Mesenchymal stem cell (in vitro differentiated cells and primary cell): ENCODE results near the gene ITK.

Source experiments
- DNase-seq: peaks from one replicate; pipeline ENCODE4 v3.0.0-alpha.2; 2013
- H2AFZ ChIP-seq: one replicate; pipeline ENCODE4 v1.6.1; 2013; ENCODE audit warnings: low read depth, mild to moderate bottlenecking, control low read depth, inconsistent platforms, low read length, moderate library complexity
- H2AK5ac ChIP-seq: 2 replicates; pipeline ENCODE4 v1.6.1; 2013; ENCODE audit warnings: low read length, moderate library complexity, mild to moderate bottlenecking, inconsistent platforms; ENCODE audit not compliant: severe bottlenecking
- H2BK120ac ChIP-seq: one replicate; pipeline ENCODE4 v1.6.1; 2013; ENCODE audit warnings: low read depth, mild to moderate bottlenecking, inconsistent platforms, low read length, moderate library complexity
- H2BK12ac ChIP-seq, 2 experiments: one replicate each; pipeline ENCODE4 v1.6.1; 2013; ENCODE audit warnings: inconsistent platforms in 2 of 2, low read length in 2 of 2, mild to moderate bottlenecking in 2 of 2, moderate library complexity in 2 of 2, control low read depth in 1 of 2
- H2BK15ac ChIP-seq: one replicate; pipeline ENCODE4 v1.6.1; 2013; ENCODE audit warnings: mild to moderate bottlenecking, low read depth, inconsistent platforms; ENCODE audit not compliant: poor library complexity, severe bottlenecking
- H2BK5ac ChIP-seq: 2 replicates; pipeline ENCODE4 v1.6.1; 2013; ENCODE audit warnings: low read depth, mild to moderate bottlenecking, low read length, control low read depth, inconsistent platforms; ENCODE audit not compliant: poor library complexity, severe bottlenecking
- H3K14ac ChIP-seq, 2 experiments: one replicate each; pipeline ENCODE4 v1.6.1; 2013; ENCODE audit warnings: inconsistent platforms in 2 of 2, low read length in 2 of 2, control low read depth in 1 of 2, mild to moderate bottlenecking in 1 of 2, moderate library complexity in 1 of 2
- H3K18ac ChIP-seq, 2 experiments: one replicate each; pipeline ENCODE4 v1.6.1; 2013; ENCODE audit warnings: inconsistent platforms in 2 of 2, low read length in 2 of 2, control low read depth in 1 of 2, low read depth in 1 of 2, mild to moderate bottlenecking in 1 of 2
- H3K23ac ChIP-seq, 2 experiments: one replicate each; pipeline ENCODE4 v1.6.1; 2013; ENCODE audit warnings: inconsistent platforms in 2 of 2, low read length in 2 of 2, mild to moderate bottlenecking in 2 of 2, moderate library complexity in 2 of 2, control low read depth in 1 of 2
- H3K27ac ChIP-seq: 2 replicates; pipeline ENCODE4 v1.5.1; 2013; ENCODE audit warnings: mild to moderate bottlenecking, moderate library complexity, low read length, control low read depth, inconsistent platforms; ENCODE audit not compliant: poor library complexity, severe bottlenecking
- H3K27me3 ChIP-seq, 2 experiments: 2 replicates each; pipeline versions ENCODE4 v1.6.1 to v1.7.0; 2013; ENCODE audit warnings: low read length in 2 of 2, mild to moderate bottlenecking in 2 of 2, moderate library complexity in 2 of 2, control low read depth in 1 of 2, inconsistent platforms in 1 of 2; ENCODE audit not compliant: control insufficient read depth in 1 of 2, insufficient read depth in 1 of 2
- H3K36me3 ChIP-seq, 2 experiments: 2 replicates each; pipeline versions ENCODE4 v1.6.1 to v1.7.0; 2013; ENCODE audit warnings: low read length in 2 of 2, control low read depth in 1 of 2, inconsistent platforms in 1 of 2, low read depth in 1 of 2, mild to moderate bottlenecking in 1 of 2; ENCODE audit not compliant: insufficient read depth in 2 of 2, control insufficient read depth in 1 of 2
- H3K4ac ChIP-seq, 2 experiments: one replicate each; pipeline ENCODE4 v1.6.1; 2013; ENCODE audit warnings: inconsistent platforms in 2 of 2, low read length in 2 of 2, mild to moderate bottlenecking in 2 of 2, moderate library complexity in 2 of 2, control low read depth in 1 of 2, low read depth in 1 of 2
- H3K4me1 ChIP-seq: 2 replicates; pipeline ENCODE4 v1.6.1; 2013; ENCODE audit warnings: low read depth, low read length, control low read depth; ENCODE audit not compliant: control insufficient read depth, insufficient read depth
- H3K4me2 ChIP-seq: 2 replicates; pipeline ENCODE4 v1.6.1; 2013; ENCODE audit warnings: low read length, mild to moderate bottlenecking, inconsistent platforms; ENCODE audit not compliant: poor library complexity, severe bottlenecking
- H3K4me3 ChIP-seq, 2 experiments: 2 replicates each; pipeline versions ENCODE4 v1.5.1 to v1.7.0; 2013; ENCODE audit warnings: low read length in 2 of 2, mild to moderate bottlenecking in 2 of 2, control low read depth in 1 of 2, low read depth in 1 of 2; ENCODE audit not compliant: insufficient read depth in 1 of 2
- H3K79me1 ChIP-seq: replicated peaks from 2 replicates; pipeline ENCODE4 v1.6.1; 2013; ENCODE audit warnings: mild to moderate bottlenecking, control low read depth, low read length, inconsistent platforms; ENCODE audit not compliant: poor library complexity, severe bottlenecking
- H3K9ac ChIP-seq: 2 replicates; pipeline ENCODE4 v1.7.0; 2013; ENCODE audit warnings: mild to moderate bottlenecking, low read length, moderate library complexity
- H3K9me3 ChIP-seq: 2 replicates; pipeline ENCODE4 v1.7.0; 2013; ENCODE audit warnings: mild to moderate bottlenecking, low read length; ENCODE audit not compliant: control insufficient read depth
- H4K8ac ChIP-seq: one replicate; pipeline ENCODE4 v1.6.1; 2013; ENCODE audit warnings: inconsistent platforms, mild to moderate bottlenecking, low read length, moderate library complexity
- H4K91ac ChIP-seq: one replicate; pipeline ENCODE4 v1.6.1; 2013; ENCODE audit warnings: mild to moderate bottlenecking, low read length, inconsistent platforms
- WGBS: methylation state at CpG from one replicate; pipeline ENCODE4 v1.1.7; 2013; ENCODE audit warnings: mixed read lengths; 5-methylcytosine and 5-hydroxymethylcytosine counted together

Gene ITK

DNA sequence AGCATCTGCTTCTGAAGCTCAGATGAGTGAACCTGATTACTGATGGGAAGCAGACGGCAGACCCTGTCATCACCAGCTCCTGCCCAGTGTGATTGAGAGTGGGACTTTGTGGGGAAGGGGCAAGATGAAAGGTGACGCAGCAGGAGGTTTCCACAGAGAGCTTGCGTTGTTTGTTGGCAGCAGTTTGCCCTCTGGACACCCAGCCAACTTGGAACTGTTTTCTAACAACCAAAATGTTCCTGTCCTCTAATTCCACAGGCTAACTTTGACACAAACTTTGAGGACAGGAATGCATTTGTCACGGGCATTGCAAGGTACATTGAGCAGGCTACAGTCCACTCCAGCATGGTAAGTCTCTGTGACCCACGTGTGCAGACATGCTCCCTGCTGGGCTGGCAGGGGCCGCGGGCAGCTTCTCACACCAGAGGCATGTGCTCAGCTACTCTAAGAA is 106.1 kb downstream of the ITK start:
- H3K4me2 ChIP-seq = no peak overlapping the region
- no peak overlapping the region for H2AK5ac ChIP-seq
- H3K4ac ChIP-seq = no peak overlapping the region
- peaks cover 15% of the 10 kb centered on the region for H3K4me1 ChIP-seq
- H3K9ac ChIP-seq = no peak overlapping the region
- H3K27ac ChIP-seq = peak overlapping the region; percentile 13
- H3K4me3 ChIP-seq = no peak overlapping the region
- no peak overlapping the region for H2BK120ac ChIP-seq
- H3K36me3 ChIP-seq = peaks cover 2 to 13% of the 10 kb centered on the region in 2 experiments
- no peak overlapping the region for H2BK15ac ChIP-seq
- H2AFZ ChIP-seq = peak overlapping the region; percentile 19
- no peak overlapping the region for H3K18ac ChIP-seq
- WGBS = 84% methylated on average over 7 of the region's 7 CpGs
- H2BK12ac ChIP-seq = no peak overlapping the region
- no peak overlapping the region for H4K8ac ChIP-seq
- H3K9me3 ChIP-seq = no peaks in the 10 kb centered on the region
- no peak overlapping the region for H2BK5ac ChIP-seq
- no peak for DNase-seq
- H3K14ac ChIP-seq = no peak overlapping the region
- H3K79me1 ChIP-seq = peaks cover 15% of the 10 kb centered on the region
- H3K23ac ChIP-seq = no peak overlapping the region
- no peak overlapping the region for H4K91ac ChIP-seq
- no peaks in the 10 kb centered on the region for H3K27me3 ChIP-seq

DNA sequence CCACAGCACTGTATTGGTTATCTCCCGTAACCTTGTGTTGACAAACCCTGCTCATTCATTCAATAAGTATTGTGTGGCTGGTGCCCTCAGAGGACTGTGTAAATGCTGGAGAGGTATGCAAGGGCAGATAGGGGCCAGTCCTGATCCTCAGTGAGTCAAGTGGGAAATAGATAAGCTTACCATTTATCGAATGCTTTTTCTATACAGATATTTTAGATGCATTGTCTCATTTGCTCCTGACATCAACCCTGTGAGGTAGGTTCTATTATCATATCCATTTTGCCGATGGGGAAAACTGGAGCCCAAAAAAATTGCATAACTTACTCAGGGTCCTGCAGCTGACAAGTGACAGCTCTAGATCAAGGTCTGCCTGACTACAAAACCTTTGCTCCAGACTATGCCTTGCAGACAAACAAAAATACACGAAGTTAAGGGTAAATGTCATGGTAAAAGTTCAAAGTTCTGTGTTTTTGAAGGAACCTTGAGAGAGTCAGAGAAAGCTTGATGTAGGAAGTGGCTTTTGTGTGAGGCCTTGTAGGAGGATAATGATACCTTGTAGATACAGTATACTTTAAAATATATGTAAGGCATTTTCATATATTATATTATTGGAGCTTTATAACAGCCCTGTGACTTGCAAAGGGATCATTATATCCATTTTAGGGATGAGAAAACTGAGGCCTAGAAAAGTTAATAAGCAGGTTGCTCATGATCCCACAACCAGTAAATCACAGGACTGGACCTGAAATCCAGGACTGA is 107.9 kb downstream of the ITK start:
- H2BK120ac ChIP-seq = no peak overlapping the region
- no peak overlapping the region for H3K27ac ChIP-seq
- H3K4me3 ChIP-seq = no peak overlapping the region
- peaks cover 15% of the 10 kb centered on the region for H3K4me1 ChIP-seq
- no peak overlapping the region for H3K23ac ChIP-seq
- H4K91ac ChIP-seq = no peak overlapping the region
- H3K79me1 ChIP-seq = peaks cover 5% of the 10 kb centered on the region
- no peak overlapping the region for H2BK15ac ChIP-seq
- no peak overlapping the region for H2BK12ac ChIP-seq
- no peak overlapping the region for H3K4ac ChIP-seq
- peak overlapping the region; percentile 5 for H2AK5ac ChIP-seq
- no peak overlapping the region for H3K18ac ChIP-seq
- H3K14ac ChIP-seq = no peak overlapping the region
- H3K27me3 ChIP-seq = no peaks in the 10 kb centered on the region
- H4K8ac ChIP-seq = no peak overlapping the region
- H2AFZ ChIP-seq = no peak overlapping the region
- no peak overlapping the region for H2BK5ac ChIP-seq
- WGBS = 93% methylated on average over 4 of the region's 4 CpGs
- peaks cover 2 to 13% of the 10 kb centered on the region in 2 experiments for H3K36me3 ChIP-seq
- no peak overlapping the region for H3K4me2 ChIP-seq
- H3K9ac ChIP-seq = no peak overlapping the region
- DNase-seq = no peak
- H3K9me3 ChIP-seq = no peaks in the 10 kb centered on the region

DNA sequence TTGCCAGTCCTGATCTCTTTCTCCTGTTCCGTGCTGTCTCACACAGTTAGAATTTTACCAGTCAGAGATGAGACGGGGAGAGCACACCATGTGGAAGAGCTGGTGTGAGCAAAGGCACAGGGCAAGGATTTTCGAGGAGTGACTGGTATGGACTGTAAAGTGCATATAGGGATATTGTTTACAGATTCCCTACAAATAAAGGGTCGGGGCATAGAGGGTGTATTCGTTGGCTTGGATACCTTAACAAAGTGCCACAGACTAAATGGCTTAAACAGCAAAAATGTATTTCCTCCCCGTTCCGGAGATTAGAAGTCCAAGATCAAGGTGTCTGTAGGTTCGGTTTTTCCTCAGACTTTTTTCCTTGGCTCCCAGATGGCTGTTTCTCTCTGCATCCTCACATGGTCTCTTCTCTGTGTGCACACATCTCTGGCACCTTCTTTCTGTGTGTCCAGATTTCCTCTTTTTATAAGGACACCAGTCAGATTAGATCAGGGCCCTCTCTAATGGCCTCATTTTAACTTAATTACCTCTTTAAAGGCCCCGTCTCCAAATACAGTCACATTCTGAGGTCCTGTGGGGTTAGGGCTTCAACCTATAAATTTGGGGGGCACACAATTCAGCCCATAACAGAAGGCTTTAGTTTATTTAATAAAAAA is 108.7 kb downstream of the ITK start:
- Histone ChIP-seq H3K9me3 (no peaks in the 10 kb centered on the region), H3K4me2 (no peak overlapping the region), H3K4ac (no peak overlapping the region), H3K4me1 (peaks cover 16% of the 10 kb centered on the region), H3K79me1 (peaks cover 3% of the 10 kb centered on the region), H4K91ac (no peak overlapping the region), H2BK12ac (no peak overlapping the region), H2BK5ac (no peak overlapping the region), H2AFZ (no peak overlapping the region), H3K4me3 (no peak overlapping the region), H3K27ac (peak overlapping the region; percentile 21), H3K23ac (no peak overlapping the region), H2BK15ac (no peak overlapping the region), H3K18ac (no peak overlapping the region), H2BK120ac (no peak overlapping the region), H3K9ac (no peak overlapping the region), H3K14ac (no peak overlapping the region), H4K8ac (no peak overlapping the region), H2AK5ac (peak overlapping the region; percentile 17), H3K36me3 (peaks cover 2 to 13% of the 10 kb centered on the region in 2 experiments), H3K27me3 (no peaks in the 10 kb centered on the region)
- WGBS = 93% methylated on average over 8 of the region's 9 CpGs
- no peak for DNase-seq

DNA sequence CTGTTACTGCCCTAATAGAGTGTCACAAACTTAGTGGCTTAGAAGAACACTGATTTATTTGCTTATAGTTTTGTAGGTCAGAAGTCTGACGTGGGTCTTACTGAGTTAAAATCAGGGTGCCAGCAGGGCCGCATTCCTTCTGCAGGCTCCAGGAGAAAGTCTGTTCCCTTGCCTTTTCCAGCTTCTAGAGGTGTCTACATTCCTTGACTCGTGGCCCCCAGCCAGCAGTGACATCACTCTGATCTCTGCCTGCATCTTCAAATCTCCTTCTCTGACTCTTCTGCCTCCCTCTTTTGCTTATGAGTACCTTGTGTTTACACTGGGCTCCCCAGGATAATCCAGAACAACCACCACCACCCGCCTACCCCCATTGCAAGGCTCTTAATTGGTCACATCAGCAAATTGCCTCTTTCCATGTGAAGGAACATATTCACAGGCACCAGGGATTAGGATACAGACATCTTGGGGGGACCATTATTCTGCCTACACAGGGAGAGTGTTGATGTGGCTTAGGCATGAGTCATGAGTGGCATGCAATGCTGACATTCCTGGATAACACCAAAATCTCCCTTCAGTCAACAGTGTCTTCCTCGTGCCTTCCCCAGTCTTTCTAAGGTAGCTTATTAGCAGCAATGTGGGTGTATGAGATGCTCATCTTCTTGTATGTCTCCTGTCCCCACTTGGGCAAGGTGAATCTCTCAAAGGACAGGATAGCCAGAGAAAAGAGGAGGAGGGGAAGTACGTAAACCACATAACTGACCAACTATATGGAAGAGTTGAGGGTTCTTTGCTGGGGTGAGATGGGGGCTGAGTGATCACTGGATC is 109.7 kb downstream of the ITK start:
- Histone ChIP-seq H3K4me3 (no peak overlapping the region), H3K23ac (no peak overlapping the region), H2BK5ac (peak overlapping the region; percentile 71), H3K4ac (no peak overlapping the region), H2AFZ (no peak overlapping the region), H2AK5ac (peak overlapping the region; percentile 98), H3K27ac (peak overlapping the region; percentile 94), H3K79me1 (peaks cover 4% of the 10 kb centered on the region), H3K9me3 (no peaks in the 10 kb centered on the region), H3K4me1 (peaks cover 16% of the 10 kb centered on the region), H2BK12ac (no peak overlapping the region), H3K9ac (no peak overlapping the region), H4K8ac (no peak overlapping the region), H3K14ac (no peak overlapping the region), H3K27me3 (no peaks in the 10 kb centered on the region), H3K36me3 (peaks cover 2 to 14% of the 10 kb centered on the region in 2 experiments), H2BK120ac (no peak overlapping the region), H4K91ac (no peak overlapping the region), H3K4me2 (no peak overlapping the region), H2BK15ac (no peak overlapping the region), H3K18ac (no peak overlapping the region)
- 42% methylated on average over 4 of the region's 6 CpGs for WGBS
- DNase-seq = peak; percentile 70
